Left renal cortex interstitium (tissue), 4 donors: Measurements from ENCODE around the gene ELMO1. TPM values are rescaled to one million over a fixed set of nuclear protein-coding genes. Genes with fewer than 3 reads are reported as not detected.
"Not testable (repeated sequence)": the region's sequence is repeated elsewhere in the genome, so short reads cannot be mapped to it uniquely, and the experiment has no call there.

Experiments
- DNase-seq, 4 donors: peaks; one replicate each; pipeline ENCODE4 v3.0.0-alpha.2; 2013; ENCODE audit warnings: low read depth in 4 of 4, low spot score in 2 of 4, missing footprints in 1 of 4
- polyA plus RNA-seq, 4 donors: library from polyadenylated mRNA; unstranded; fragments of 120-200 nt; gene quantifications; one replicate each; pipeline ENCODE4 v1.2.1, GENCODE V29; 2013; ENCODE audit not compliant: insufficient read length in 4 of 4

The ELMO1 gene
- polyA plus RNA-seq, 4 donors = 8.1 to 12.2 (median 9.6) TPM

GRCh38 chr7:37153376-37153775 lies 295.3 kb downstream of the ELMO1 start:
- DNase-seq = no peak

- no peak for DNase-seq
These were observed 296.8 kb downstream of the ELMO1 start for GRCh38 chr7:37151741-37152413.

- DNase-seq = no peak
These were observed 297.8 kb downstream of the ELMO1 start for GRCh38 chr7:37150856-37151255.

- DNase-seq = no peak
These were observed 298.5 kb downstream of the ELMO1 start for GRCh38 chr7:37150180-37150579.

- no peak for DNase-seq
These were observed 298.9 kb downstream of the ELMO1 start for GRCh38 chr7:37149773-37150124.

GRCh38 chr7:37149051-37149772 lies 299.5 kb downstream of the ELMO1 start:
- DNase-seq = no peak

- no peak for DNase-seq
These were observed 303.0 kb downstream of the ELMO1 start for GRCh38 chr7:37145682-37146081.

- no peak for DNase-seq
These were observed 304.2 kb downstream of the ELMO1 start for GRCh38 chr7:37144423-37144822.

- DNase-seq = no peak
These were observed 305.7 kb downstream of the ELMO1 start for GRCh38 chr7:37142958-37143357.

GRCh38 chr7:37141742-37142141 lies 306.9 kb downstream of the ELMO1 start:
- DNase-seq = no peak

GRCh38 chr7:37133902-37134301 lies 314.8 kb downstream of the ELMO1 start:
- not testable (repeated sequence) for DNase-seq

- DNase-seq = no peak
These were observed 316.8 kb downstream of the ELMO1 start for GRCh38 chr7:37131855-37132254.

- no peak for DNase-seq
These were observed 319.6 kb downstream of the ELMO1 start for GRCh38 chr7:37129035-37129425.

- DNase-seq = no peak
These were observed 320.2 kb downstream of the ELMO1 start for GRCh38 chr7:37128327-37129034.

GRCh38 chr7:37119296-37119860 lies 329.3 kb downstream of the ELMO1 start:
- no peak for DNase-seq

GRCh38 chr7:37118004-37118403 lies 330.7 kb downstream of the ELMO1 start:
- no peak for DNase-seq

GRCh38 chr7:37117292-37117691 lies 331.4 kb downstream of the ELMO1 start:
- no peak for DNase-seq

GRCh38 chr7:37116093-37116701 lies 332.5 kb downstream of the ELMO1 start:
- DNase-seq = no peak

- DNase-seq = no peak
These were observed 334.9 kb downstream of the ELMO1 start for GRCh38 chr7:37113661-37114355.

- DNase-seq = no peak
These were observed 335.8 kb downstream of the ELMO1 start for GRCh38 chr7:37112876-37113275.
